LoVo (cell line): ENCODE data around the gene DCK.

ENCODE experiments used
- DNase-seq: peaks from one replicate; pipeline ENCODE4 v3.0.0-alpha.2; 2016; ENCODE audit warnings: low spot score

Gene DCK

GRCh38 chr4:71064521-71064920, 71.1 kb downstream of the DCK start:
- DNase-seq = no peak

GRCh38 chr4:71065991-71066510, 72.6 kb downstream of the DCK start:
- DNase-seq = no peak

- peak; percentile 29 for DNase-seq
Measured at GRCh38 chr4:71066737-71067716, 73.6 kb downstream of the DCK start.

DNA sequence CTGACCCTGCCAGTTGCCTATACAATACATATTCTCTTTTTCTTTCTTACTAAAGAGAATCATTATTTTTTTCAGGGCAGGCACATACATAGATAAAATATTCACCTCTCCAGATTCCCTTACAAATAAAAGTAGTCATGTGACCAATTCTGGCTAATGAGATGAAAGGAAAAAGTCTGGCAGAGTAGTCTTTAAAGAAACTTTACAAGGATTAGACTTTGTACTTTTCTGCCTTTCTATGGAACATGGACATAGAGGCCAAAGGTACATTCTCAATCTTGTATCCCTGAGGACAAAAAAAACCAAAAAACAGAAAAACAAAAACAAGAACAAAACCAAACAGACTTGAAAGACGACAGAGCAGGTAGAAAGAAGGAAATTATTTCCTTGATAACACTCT, 75.6 kb downstream of the DCK start:
- peak; percentile 16 for DNase-seq

- no peak for DNase-seq
Measured at GRCh38 chr4:71070015-71070414, 76.6 kb downstream of the DCK start.

DNA sequence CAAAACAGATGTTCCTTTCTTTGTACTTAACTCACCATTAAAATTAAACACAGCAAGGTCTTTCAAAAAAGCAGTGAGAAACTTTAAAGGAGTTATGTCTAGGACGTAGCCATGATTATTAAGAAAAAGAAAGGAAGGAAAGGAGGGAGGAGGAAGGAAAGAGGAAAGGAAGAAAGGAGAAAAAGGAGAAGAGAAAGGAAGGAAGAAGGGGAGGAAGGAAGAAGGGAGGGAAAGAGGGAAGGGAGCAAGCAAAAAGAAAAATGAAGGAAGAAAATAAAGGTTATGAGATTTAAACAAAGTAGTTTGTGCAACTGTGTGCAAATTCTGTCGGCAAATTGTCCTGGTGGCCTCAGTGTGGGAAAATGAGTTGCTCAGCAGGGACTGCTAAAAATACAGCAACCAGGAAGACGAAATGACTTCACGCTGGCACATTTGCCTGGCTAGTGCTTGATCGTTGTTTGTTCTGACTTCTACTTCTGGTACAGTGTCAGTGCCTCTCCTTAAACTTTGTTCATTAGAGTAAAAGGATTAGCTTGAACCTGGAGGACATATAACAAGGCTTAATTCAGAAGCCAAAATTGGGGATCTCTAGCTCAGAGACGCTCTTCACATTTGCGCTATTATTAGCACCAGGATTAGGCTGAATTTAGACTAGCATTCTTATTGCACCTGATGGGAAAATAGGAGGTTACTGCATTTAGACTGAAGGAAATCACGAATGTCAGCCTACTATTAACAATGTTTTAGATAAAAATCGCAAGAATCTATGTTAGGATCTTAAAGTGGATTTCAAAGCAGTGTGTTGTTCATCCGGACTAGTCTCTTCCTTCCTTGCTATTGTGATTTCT, 81.2 kb downstream of the DCK start:
- DNase-seq = no peak
